GM18502 (cell line): ENCODE data around the gene CYGB.

Experiments used
- ATAC-seq: cut with Tn5 transposase; IDR thresholded peaks from one replicate; pipeline ENCODE4 v1.9.1; 2021; ENCODE audit warnings: mild to moderate bottlenecking; ENCODE audit not compliant: unreplicated experiment, poor library complexity

Gene CYGB

GRCh38 chr17:76553178-76553908 lies 15.8 kb upstream of the CYGB start:
- no peak for ATAC-seq

- no peak for ATAC-seq
These were observed 14.2 kb upstream of the CYGB start for GRCh38 chr17:76551685-76552084.

GRCh38 chr17:76550712-76551615 lies 13.5 kb upstream of the CYGB start:
- ATAC-seq = no peak

- ATAC-seq = no peak
These were observed 12.0 kb upstream of the CYGB start for GRCh38 chr17:76549539-76549938.

- no peak for ATAC-seq
These were observed 11.7 kb upstream of the CYGB start for GRCh38 chr17:76549215-76549518.

- ATAC-seq = no peak
These were observed 11.1 kb upstream of the CYGB start for GRCh38 chr17:76548378-76549214.

- no peak for ATAC-seq
These were observed 10.2 kb upstream of the CYGB start for GRCh38 chr17:76547642-76548202.

- no peak for ATAC-seq
These were observed 9.7 kb upstream of the CYGB start for GRCh38 chr17:76547183-76547641.

GRCh38 chr17:76546556-76547182 lies 9.2 kb upstream of the CYGB start:
- no peak for ATAC-seq

- no peak for ATAC-seq
These were observed 8.5 kb upstream of the CYGB start for GRCh38 chr17:76545918-76546555.

- no peak for ATAC-seq
These were observed 7.2 kb upstream of the CYGB start for GRCh38 chr17:76544546-76545365.

GRCh38 chr17:76543826-76544545 lies 6.5 kb upstream of the CYGB start:
- ATAC-seq = no peak

- no peak for ATAC-seq
These were observed 5.9 kb upstream of the CYGB start for GRCh38 chr17:76543482-76543825.

- no peak for ATAC-seq
These were observed 5.5 kb upstream of the CYGB start for GRCh38 chr17:76542984-76543383.

GRCh38 chr17:76542566-76542971 lies 5.1 kb upstream of the CYGB start:
- no peak for ATAC-seq

GRCh38 chr17:76541739-76542454 lies 4.4 kb upstream of the CYGB start:
- no peak for ATAC-seq
